Gastrocnemius medialis (tissue), 4 donors: ENCODE results near the gene PCDHB7. TPM values are rescaled to one million over a fixed set of nuclear protein-coding genes. Genes with fewer than 3 reads are reported as not detected.
A peak's percentile ranks its signal among the peaks of the same experiment; 100 is the strongest.
"Not testable (repeated sequence)": the region's sequence is repeated elsewhere in the genome, so short reads cannot be mapped to it uniquely, and the experiment has no call there.

Source experiments
- ATAC-seq, 2 donors: fragments of 150-250 bp; one replicate each; pipeline ENCODE4 v1.9.1; 2016
- DNase-seq, 2 donors: peaks; one replicate each; pipeline ENCODE4 v3.0.0-alpha.2; 2019
- H3K27ac ChIP-seq, 4 donors: fragments of 200-600 bp; sonication (generic); 1 replicate in 1 of 4; 2 replicates in 3 of 4; pipeline ENCODE4 v1.5.1; 2016 to 2018; ENCODE audit warnings: mild to moderate bottlenecking in 2 of 4, moderate library complexity in 1 of 4
- H3K27me3 ChIP-seq, 3 donors: fragments of 200-600 bp; sonication (generic) in 2 of 3; 1 replicate in 1 of 3; 2 replicates in 2 of 3; pipeline versions ENCODE4 v1.5.1 to v1.6.0; 2016 to 2019; ENCODE audit warnings: mild to moderate bottlenecking in 1 of 3, moderate library complexity in 1 of 3
- H3K36me3 ChIP-seq, 2 donors: fragments of 200-600 bp; sonication (generic) in 1 of 2; one replicate each; pipeline ENCODE4 v1.5.1; 2017 to 2018
- H3K4me1 ChIP-seq, 2 donors: fragments of 200-600 bp; sonication (generic) in 1 of 2; one replicate each; pipeline ENCODE4 v1.5.1; 2016 to 2017; ENCODE audit warnings: mild to moderate bottlenecking in 2 of 2
- H3K4me3 ChIP-seq, 4 donors: fragments of 200-600 bp; sonication (generic) in 3 of 4; 1 replicate in 1 of 4; 2 replicates in 3 of 4; pipeline ENCODE4 v1.5.1; 2016 to 2019; ENCODE audit warnings: mild to moderate bottlenecking in 2 of 4
- H3K9me3 ChIP-seq, 3 donors: fragments of 200-600 bp; sonication (generic) in 2 of 3; 1 replicate in 1 of 3; 2 replicates in 2 of 3; pipeline ENCODE4 v1.5.1; 2016 to 2019
- CTCF ChIP-seq, 5 experiments: fragments of 450-650 bp in 3 of 5; fragments of 200-600 bp in 2 of 5; sonication (generic) in 2 of 5; IDR thresholded peaks in 4 of 5; conservative IDR thresholded peaks in 1 of 5; 1 replicate in 4 of 5; 2 replicates in 1 of 5; pipeline ENCODE4 v1.5.1; 2016 to 2019; ENCODE audit warnings: antibody characterized with exemption in 5 of 5, mild to moderate bottlenecking in 3 of 5, moderate library complexity in 3 of 5
- POLR2A ChIP-seq, 2 donors: fragments of 450-650 bp; IDR thresholded peaks; one replicate each; pipeline ENCODE4 v1.6.1; 2017; ENCODE audit warnings: antibody characterized with exemption in 2 of 2, mild to moderate bottlenecking in 2 of 2, moderate library complexity in 2 of 2
- in situ Hi-C, 4 donors: fragments of 200-750 bp; cut with MboI; loops; one replicate each; pipeline versions ENCODE4 v1.15.0 to v1.8.0; 2017; ENCODE audit warnings: low sequenced_read_pairs in 4 of 4
- intact Hi-C: fragments of 100-400 bp; cut with DNase I; formaldehyde crosslinking; loops from one replicate; pipeline ENCODE4 v1.15.1; 2023; ENCODE audit warnings: low total_unique reads
- total RNA-seq, 4 donors: library from RNA; depleted of rRNA; stranded (reverse); fragments of >200 nt; gene quantifications; one replicate each; pipeline versions ENCODE4 v1.1.0 to v1.2.3, GENCODE V29; 2016

PCDHB7 gene
- total RNA-seq, 4 donors from 2014 or later: 0.07 to 0.75 (median 0.20) TPM

GRCh38 chr5:141223112-141223783 is 50.8 kb downstream of the PCDHB7 start, which contains the start of gene PCDHB14:
PCDHB14 (plus strand) TSS chr5:141223343; CDS start chr5:141223506, 163 bp downstream.
- intact Hi-C loops (no loop called here), in situ Hi-C loops (loop anchor here in 2 of 4 donors (25.0 kb wide), 1 partner anchor 339 kb away; no protein-coding TSS in a partner anchor)
- DNase-seq (no peak), ATAC-seq (peak in 1 of 2 donors; percentile 61)
- peaks cover 0 to 17% (median 0%) of the 10 kb centered on the region in 3 donors for H3K27me3 ChIP-seq
- H3K9me3 ChIP-seq: peaks cover 0 to 4% (median 4%) of the 10 kb centered on the region in 3 donors
- peak in 1 of 5 experiments; percentile 29 for TF ChIP-seq CTCF (IDR thresholded peaks at IDR 0.05 in 4 of 5, conservative IDR thresholded peaks at IDR 0.05 in 1 of 5)
- no peak for TF ChIP-seq POLR2A (IDR thresholded peaks at IDR 0.05)
- H3K36me3 ChIP-seq: no peaks in the 10 kb centered on the region
- peak within 1 kb of the TSS; percentile 3 to 47 (median 28) for H3K4me3 ChIP-seq
- no peaks in the 10 kb centered on the region for H3K4me1 ChIP-seq
- no peak within 1 kb of the TSS for H3K27ac ChIP-seq

GRCh38 chr5:141224844-141225243 is 52.4 kb downstream of the PCDHB7 start:
- DNase-seq, ATAC-seq, intact Hi-C loops, H3K4me1 ChIP-seq, H3K9me3 ChIP-seq, H3K36me3 ChIP-seq, H3K27ac ChIP-seq: not testable (repeated sequence)
- peak overlapping the region in 1 of 4 donors; percentile 47 for H3K4me3 ChIP-seq
- H3K27me3 ChIP-seq: peaks cover 0 to 17% (median 0%) of the 10 kb centered on the region in 3 donors
- in situ Hi-C loops: loop anchor here in 2 of 4 donors (25.0 kb wide), 1 partner anchor 337 kb away; no protein-coding TSS in a partner anchor

- H3K9me3 ChIP-seq: peaks cover 0 to 12% (median 4%) of the 10 kb centered on the region in 3 donors
- intact Hi-C loops, ATAC-seq: not testable (repeated sequence)
These were observed 53.0 kb downstream of the PCDHB7 start for GRCh38 chr5:141225421-141225820.

More at GRCh38 chr5:141225421-141225820, 53.0 kb downstream of the PCDHB7 start:
- H3K27ac ChIP-seq, DNase-seq, in situ Hi-C loops, H3K4me1 ChIP-seq, H3K36me3 ChIP-seq, H3K4me3 ChIP-seq: not testable (repeated sequence)
- H3K27me3 ChIP-seq: peaks cover 0 to 17% (median 0%) of the 10 kb centered on the region in 3 donors

Other genes with a start within 250 kb of the PCDHB7 start
- under 1 TPM in 1 of 4 donors, not detected in 3; 0.13 TPM for gene PCDHAC1, start 246.3 kb upstream of the PCDHB7 start, total RNA-seq
- under 1 TPM in 2 of 4 donors, not detected in 2; 0.03 to 0.13 TPM for gene PCDHAC2, start 206.2 kb upstream of the PCDHB7 start, total RNA-seq
- not detected for gene PCDHB1, start 121.3 kb upstream of the PCDHB7 start, total RNA-seq
- gene PCDHB2, start 78.0 kb upstream of the PCDHB7 start, total RNA-seq: 1 to 10 TPM in 2 of 4 donors, under 1 TPM in 2; 0.71 to 1.7 (median 1.2) TPM
- gene PCDHB3, start 72.2 kb upstream of the PCDHB7 start, total RNA-seq: under 1 TPM in 3 of 4 donors, not detected in 1; 0.61 to 0.72 (median 0.71) TPM
- gene PCDHB4, start 50.8 kb upstream of the PCDHB7 start, total RNA-seq: 1 to 10 TPM in 3 of 4 donors, under 1 TPM in 1; 1.00 to 3.0 (median 1.8) TPM
- gene PCDHB5, start 37.4 kb upstream of the PCDHB7 start, total RNA-seq: 1 to 10 TPM in 1 of 4 donors, under 1 TPM in 3; 0.38 to 1.5 (median 0.91) TPM
- gene PCDHB6, start 22.6 kb upstream of the PCDHB7 start, total RNA-seq: under 1 TPM in 3 of 4 donors, not detected in 1; 0.09 to 0.46 (median 0.19) TPM
- under 1 TPM in 2 of 4 donors, not detected in 2; 0.16 to 0.20 TPM for gene PCDHB8, start 5.1 kb downstream of the PCDHB7 start, total RNA-seq
- 1 to 10 TPM in 3 of 4 donors, under 1 TPM in 1; 0.87 to 2.5 (median 1.7) TPM for gene PCDHB16, start 9.7 kb downstream of the PCDHB7 start, total RNA-seq
- gene PCDHB9, start 14.5 kb downstream of the PCDHB7 start, total RNA-seq: 1 to 10 TPM in 1 of 4 donors, under 1 TPM in 3; 0.15 to 3.0 (median 0.71) TPM
- under 1 TPM; 0.23 to 0.61 (median 0.54) TPM for gene PCDHB10, start 19.7 kb downstream of the PCDHB7 start, total RNA-seq
- gene PCDHB11, start 27.0 kb downstream of the PCDHB7 start, total RNA-seq: 1 to 10 TPM in 1 of 4 donors, under 1 TPM in 3; 0.05 to 1.1 (median 0.53) TPM
- 1 to 10 TPM in 1 of 4 donors, under 1 TPM in 3; 0.41 to 1.1 (median 0.59) TPM for gene PCDHB12, start 36.1 kb downstream of the PCDHB7 start, total RNA-seq
- 1 to 10 TPM in 1 of 4 donors, under 1 TPM in 3; 0.40 to 2.1 (median 0.69) TPM for gene PCDHB13, start 41.3 kb downstream of the PCDHB7 start, total RNA-seq
- 1 to 10 TPM in 1 of 4 donors, under 1 TPM in 3; 0.62 to 1.9 (median 0.76) TPM for gene PCDHB14, start 50.7 kb downstream of the PCDHB7 start, total RNA-seq
- 1 to 10 TPM in 1 of 4 donors, under 1 TPM in 3; 0.33 to 1.2 (median 0.52) TPM for gene PCDHB15, start 72.8 kb downstream of the PCDHB7 start, total RNA-seq
- under 1 TPM in 1 of 4 donors, not detected in 3; 0.49 TPM for gene SLC25A2, start 131.4 kb downstream of the PCDHB7 start, total RNA-seq
- gene TAF7, start 148.1 kb downstream of the PCDHB7 start, total RNA-seq: 10 to 100 TPM; 60.9 to 91.2 (median 79.8) TPM
- under 1 TPM; 0.65 to 0.97 (median 0.71) TPM for gene PCDHGA1, start 157.9 kb downstream of the PCDHB7 start, total RNA-seq
- 1 to 10 TPM in 2 of 4 donors, under 1 TPM in 2; 0.66 to 1.5 (median 1.2) TPM for gene PCDHGA2, start 166.1 kb downstream of the PCDHB7 start, total RNA-seq
- gene PCDHGA3, start 171.2 kb downstream of the PCDHB7 start, total RNA-seq: 1 to 10 TPM; 1.5 to 2.8 (median 2.0) TPM
- 1 to 10 TPM in 1 of 4 donors, under 1 TPM in 3; 0.20 to 1.1 (median 0.74) TPM for gene PCDHGB1, start 177.5 kb downstream of the PCDHB7 start, total RNA-seq
- 1 to 10 TPM; 1.3 to 5.4 (median 1.5) TPM for gene PCDHGA4, start 182.4 kb downstream of the PCDHB7 start, total RNA-seq
- gene PCDHGB2, start 187.3 kb downstream of the PCDHB7 start, total RNA-seq: 1 to 10 TPM in 3 of 4 donors, under 1 TPM in 1; 0.55 to 3.4 (median 1.9) TPM
- gene PCDHGA5, start 191.5 kb downstream of the PCDHB7 start, total RNA-seq: 1 to 10 TPM in 2 of 4 donors, under 1 TPM in 2; 0.07 to 1.8 (median 0.93) TPM
- gene PCDHGB3, start 197.6 kb downstream of the PCDHB7 start, total RNA-seq: 1 to 10 TPM in 3 of 4 donors, under 1 TPM in 1; 0.29 to 2.0 (median 1.2) TPM
- gene PCDHGA6, start 201.2 kb downstream of the PCDHB7 start, total RNA-seq: 1 to 10 TPM in 3 of 4 donors, under 1 TPM in 1; 0.83 to 1.6 (median 1.6) TPM
- gene PCDHGA7, start 210.1 kb downstream of the PCDHB7 start, total RNA-seq: 1 to 10 TPM; 1.3 to 2.4 (median 1.9) TPM
- 1 to 10 TPM in 3 of 4 donors, under 1 TPM in 1; 0.88 to 2.1 (median 1.3) TPM for gene PCDHGB4, start 215.1 kb downstream of the PCDHB7 start, total RNA-seq
- 1 to 10 TPM in 2 of 4 donors, under 1 TPM in 2; 0.82 to 1.8 (median 1.2) TPM for gene PCDHGA8, start 220.0 kb downstream of the PCDHB7 start, total RNA-seq
- 1 to 10 TPM; 3.0 to 6.3 (median 4.4) TPM for gene PCDHGB5, start 225.3 kb downstream of the PCDHB7 start, total RNA-seq
- 1 to 10 TPM in 3 of 4 donors, under 1 TPM in 1; 0.95 to 4.0 (median 1.5) TPM for gene PCDHGA9, start 230.1 kb downstream of the PCDHB7 start, total RNA-seq
- 1 to 10 TPM; 1.4 to 4.6 (median 2.9) TPM for gene PCDHGB6, start 235.4 kb downstream of the PCDHB7 start, total RNA-seq
- gene PCDHGA10, start 240.3 kb downstream of the PCDHB7 start, total RNA-seq: 1 to 10 TPM in 3 of 4 donors, under 1 TPM in 1; 0.80 to 2.4 (median 1.2) TPM
- gene PCDHGB7, start 245.0 kb downstream of the PCDHB7 start, total RNA-seq: 1 to 10 TPM; 3.0 to 5.7 (median 3.3) TPM
- gene PCDHGA11, start 248.4 kb downstream of the PCDHB7 start, total RNA-seq: 1 to 10 TPM; 1.2 to 3.3 (median 1.3) TPM